RPMI8226 (cell line): ENCODE measurements around the gene RBPJ.

Source experiments
- DNase-seq: peaks from one replicate; pipeline ENCODE4 v3.0.0-alpha.2; 2015

RBPJ gene

GRCh38 chr4:26424153-26424552 lies 103.3 kb downstream of the RBPJ start:
- no peak for DNase-seq

- DNase-seq, result no peak
Measured at GRCh38 chr4:26424838-26425237, 104.0 kb downstream of the RBPJ start.

GRCh38 chr4:26425953-26426352 lies 105.1 kb downstream of the RBPJ start:
- no peak for DNase-seq

GRCh38 chr4:26426892-26427291 lies 106.1 kb downstream of the RBPJ start:
- no peak for DNase-seq

GRCh38 chr4:26429910-26430309 lies 109.1 kb downstream of the RBPJ start:
- no peak for DNase-seq

- no peak for DNase-seq
Measured at GRCh38 chr4:26431461-26432180, 110.8 kb downstream of the RBPJ start.

GRCh38 chr4:26432419-26432818 lies 111.6 kb downstream of the RBPJ start:
- DNase-seq, result no peak

- no peak for DNase-seq
Measured at GRCh38 chr4:26433556-26433955, 112.7 kb downstream of the RBPJ start.

- no peak for DNase-seq
Measured at GRCh38 chr4:26434030-26434639, 113.3 kb downstream of the RBPJ start.

GRCh38 chr4:26441102-26441501 lies 120.3 kb downstream of the RBPJ start:
- no peak for DNase-seq

GRCh38 chr4:26441771-26442170 lies 121.0 kb downstream of the RBPJ start:
- no peak for DNase-seq

GRCh38 chr4:26447378-26447777 lies 126.6 kb downstream of the RBPJ start:
- DNase-seq, result no peak

GRCh38 chr4:26450418-26450817 lies 129.6 kb downstream of the RBPJ start:
- DNase-seq, result no peak

- DNase-seq, result no peak
Measured at GRCh38 chr4:26451597-26451996, 130.8 kb downstream of the RBPJ start.

GRCh38 chr4:26452565-26453531 lies 132.0 kb downstream of the RBPJ start:
- DNase-seq, result no peak

- DNase-seq, result no peak
Measured at GRCh38 chr4:26454961-26455360, 134.1 kb downstream of the RBPJ start.

- no peak for DNase-seq
Measured at GRCh38 chr4:26455571-26455970, 134.8 kb downstream of the RBPJ start.

GRCh38 chr4:26457412-26457811 lies 136.6 kb downstream of the RBPJ start:
- no peak for DNase-seq

GRCh38 chr4:26458157-26458561 lies 137.3 kb downstream of the RBPJ start:
- DNase-seq, result no peak

- peak; percentile 22 for DNase-seq
Measured at GRCh38 chr4:26459054-26459755, 138.4 kb downstream of the RBPJ start.

- no peak for DNase-seq
Measured at GRCh38 chr4:26459756-26460530, 139.1 kb downstream of the RBPJ start.

GRCh38 chr4:26462874-26463273 lies 142.1 kb downstream of the RBPJ start:
- DNase-seq, result no peak
